Measurements from ENCODE around the gene UPF2. TPM values are rescaled to one million over a fixed set of nuclear protein-coding genes. Genes with fewer than 3 reads are reported as not detected.
A peak's percentile ranks its signal among the peaks of the same experiment; 100 is the strongest.
"Not testable (repeated sequence)": the region's sequence is repeated elsewhere in the genome, so short reads cannot be mapped to it uniquely, and the experiment has no call there.

Gene UPF2
- total RNA-seq, 1 donor from 2014 or later = 25.1 TPM

DNA sequence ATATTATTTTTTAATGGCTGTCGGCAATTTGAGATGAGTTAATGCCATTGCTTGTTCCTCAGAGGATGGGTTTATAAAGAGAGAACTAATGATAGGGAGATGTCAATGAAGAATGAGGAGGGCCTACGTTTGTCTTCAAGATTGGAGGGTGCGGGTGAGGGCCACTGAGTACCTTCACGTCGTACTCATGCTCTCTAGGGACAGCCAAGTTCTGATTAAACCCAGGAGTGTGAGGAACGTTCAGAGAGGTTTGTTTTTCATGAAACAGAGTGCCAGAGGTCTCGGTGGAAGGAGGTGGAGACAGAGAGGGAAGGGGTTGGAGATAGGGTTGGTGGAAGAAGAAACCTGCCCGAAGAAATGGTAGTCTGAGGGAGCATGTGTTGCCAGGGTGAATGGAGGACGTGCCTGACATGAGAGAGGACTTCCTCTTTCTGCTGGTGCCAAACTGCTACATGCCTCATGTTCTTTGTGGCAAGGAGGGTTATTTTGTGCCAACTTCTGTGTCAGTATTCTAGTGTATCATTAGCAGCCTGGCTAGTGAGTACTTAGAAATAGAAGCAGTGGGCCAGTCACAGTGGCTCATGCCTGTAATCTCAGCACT is 35.1 kb upstream of the UPF2 start:
- Mint-ChIP-seq H3K4me3 (peak overlapping the region; percentile 9), H3K36me3 (ENCODE audit: low read depth) (peaks cover 12% of the 10 kb centered on the region)
- TF ChIP-seq, protein P1, sequence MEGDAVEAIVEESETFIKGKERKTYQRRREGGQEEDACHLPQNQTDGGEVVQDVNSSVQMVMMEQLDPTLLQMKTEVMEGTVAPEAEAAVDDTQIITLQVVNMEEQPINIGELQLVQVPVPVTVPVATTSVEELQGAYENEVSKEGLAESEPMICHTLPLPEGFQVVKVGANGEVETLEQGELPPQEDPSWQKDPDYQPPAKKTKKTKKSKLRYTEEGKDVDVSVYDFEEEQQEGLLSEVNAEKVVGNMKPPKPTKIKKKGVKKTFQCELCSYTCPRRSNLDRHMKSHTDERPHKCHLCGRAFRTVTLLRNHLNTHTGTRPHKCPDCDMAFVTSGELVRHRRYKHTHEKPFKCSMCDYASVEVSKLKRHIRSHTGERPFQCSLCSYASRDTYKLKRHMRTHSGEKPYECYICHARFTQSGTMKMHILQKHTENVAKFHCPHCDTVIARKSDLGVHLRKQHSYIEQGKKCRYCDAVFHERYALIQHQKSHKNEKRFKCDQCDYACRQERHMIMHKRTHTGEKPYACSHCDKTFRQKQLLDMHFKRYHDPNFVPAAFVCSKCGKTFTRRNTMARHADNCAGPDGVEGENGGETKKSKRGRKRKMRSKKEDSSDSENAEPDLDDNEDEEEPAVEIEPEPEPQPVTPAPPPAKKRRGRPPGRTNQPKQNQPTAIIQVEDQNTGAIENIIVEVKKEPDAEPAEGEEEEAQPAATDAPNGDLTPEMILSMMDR (conservative IDR thresholded peaks at IDR 0.05) = no peak

DNA sequence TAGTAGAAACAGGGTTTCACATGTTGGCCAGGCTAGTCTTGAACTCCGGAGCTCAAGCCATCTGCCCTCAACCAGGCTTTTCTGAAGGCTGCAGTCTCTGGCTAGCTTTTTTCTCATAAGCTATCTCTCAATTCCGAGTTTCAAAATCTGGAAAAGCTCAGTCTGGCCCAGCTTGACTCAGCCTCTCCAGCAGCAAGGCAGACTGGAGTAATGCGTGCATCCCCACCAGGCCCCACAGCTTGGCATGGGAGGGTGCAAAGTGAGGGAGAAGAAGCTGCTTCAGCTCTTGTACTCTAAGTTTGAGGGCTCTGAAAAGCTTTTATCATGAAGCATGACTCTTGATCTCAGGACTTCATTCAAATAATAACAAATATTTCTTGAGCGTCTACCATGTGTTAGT is 30.9 kb upstream of the UPF2 start:
- H3K9me3 Mint-ChIP-seq = peaks cover under 1% of the 10 kb centered on the region

More for the DNA sequence above, 35.1 kb upstream of the UPF2 start:
- Mint-ChIP-seq H3K27ac (ENCODE audit: unreplicated experiment) (peak overlapping the region; percentile 85), H3K4me1 (no peaks in the 10 kb centered on the region), H3K9me3 (no peaks in the 10 kb centered on the region), H3K27me3 (ENCODE audit: low read depth) (no peaks in the 10 kb centered on the region)
- no peak for DNase-seq (ENCODE audit: low read depth, low spot score)

DNA sequence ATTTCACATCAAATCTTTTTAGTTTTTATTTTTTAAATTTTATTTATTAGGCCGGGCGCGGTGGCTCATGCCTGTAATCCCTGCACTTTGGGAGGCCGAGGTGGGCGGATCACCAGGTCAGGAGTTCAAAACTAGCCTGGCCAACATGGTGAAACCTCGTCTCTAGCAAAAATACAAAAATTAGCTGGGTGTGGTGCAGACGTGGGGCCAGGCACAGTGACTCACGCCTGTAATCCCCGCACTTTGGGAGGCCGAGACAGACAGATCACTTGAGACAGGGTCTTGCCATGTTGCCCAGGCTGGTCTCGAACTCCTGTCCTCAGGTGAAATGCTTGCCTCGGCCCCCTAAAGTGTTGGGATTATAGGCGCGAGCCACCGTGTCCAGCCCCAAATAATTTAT is 28.8 kb upstream of the UPF2 start:
- not testable (repeated sequence) for H3K36me3 Mint-ChIP-seq (ENCODE audit: low read depth); H3K9me3 Mint-ChIP-seq; H3K27me3 Mint-ChIP-seq (ENCODE audit: low read depth); DNase-seq (ENCODE audit: low read depth, low spot score)
- peak overlapping the region; percentile 72 for H3K4me3 Mint-ChIP-seq
- H3K27ac Mint-ChIP-seq (ENCODE audit: unreplicated experiment) = peak overlapping the region; percentile 6
- peaks cover 19% of the 10 kb centered on the region for H3K4me1 Mint-ChIP-seq

More for the DNA sequence above, 30.9 kb upstream of the UPF2 start:
- H3K4me1 Mint-ChIP-seq = peaks cover 16% of the 10 kb centered on the region
- DNase-seq (ENCODE audit: low read depth, low spot score) = no peak
- TF ChIP-seq, protein P1 (conservative IDR thresholded peaks at IDR 0.05) = no peak
- H3K27ac Mint-ChIP-seq (ENCODE audit: unreplicated experiment) = peak overlapping the region; percentile 27
- H3K36me3 Mint-ChIP-seq (ENCODE audit: low read depth) = peaks cover 9% of the 10 kb centered on the region
- H3K27me3 Mint-ChIP-seq (ENCODE audit: low read depth) = no peaks in the 10 kb centered on the region
- H3K4me3 Mint-ChIP-seq = no peak overlapping the region

DNA sequence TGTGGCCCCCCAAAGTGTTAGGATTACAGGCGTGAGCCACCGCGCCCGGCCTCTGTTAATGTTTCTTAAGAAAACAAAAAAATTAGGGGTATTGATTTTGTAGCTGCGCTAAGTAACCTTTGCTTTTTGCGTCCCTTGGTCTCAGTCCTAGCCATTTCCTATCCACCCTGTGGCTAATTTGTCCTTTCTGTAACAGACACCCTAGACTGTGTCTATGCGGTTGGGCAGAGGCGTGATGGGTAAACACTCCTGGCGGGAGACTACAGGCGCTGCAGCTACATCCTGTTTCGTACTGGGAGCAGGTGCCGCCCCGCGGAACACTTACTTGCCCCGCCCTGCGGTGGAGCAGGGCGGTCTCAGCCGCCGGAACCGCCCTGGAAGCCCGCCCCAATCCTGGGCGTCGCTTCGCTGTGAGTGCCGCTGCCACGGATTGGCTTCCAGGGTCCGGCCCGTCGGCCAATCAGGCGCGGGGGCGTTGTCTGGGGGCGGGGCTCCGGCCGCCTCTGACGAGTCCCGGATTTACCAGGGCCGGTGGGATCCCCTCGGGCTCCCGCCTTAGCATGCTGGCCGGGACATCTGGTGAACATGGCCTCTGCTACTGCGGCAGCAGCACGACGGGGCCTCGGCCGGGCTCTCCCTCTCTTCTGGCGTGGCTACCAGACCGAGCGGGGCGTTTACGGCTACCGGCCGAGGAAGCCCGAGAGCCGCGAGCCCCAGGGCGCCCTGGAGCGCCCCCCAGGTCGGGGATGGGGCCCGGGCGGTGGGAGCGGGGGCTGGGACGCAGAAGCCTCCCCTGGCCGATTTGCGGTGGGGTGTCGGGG is 26.1 kb upstream of the UPF2 start, which contains the start of gene DHTKD1:
Gene DHTKD1, plus strand, starts transcription at position 506 of the 821 bp plus-strand sequence. Its CDS starts 80 bp downstream, at position 586.
- Mint-ChIP-seq H3K27me3 (ENCODE audit: low read depth) (no peaks in the 10 kb centered on the region), H3K4me3 (peak within 1 kb of the TSS; percentile 90), H3K27ac (ENCODE audit: unreplicated experiment) (peak within 1 kb of the TSS; percentile 97), H3K36me3 (ENCODE audit: low read depth) (no peaks in the 10 kb centered on the region), H3K4me1 (peaks cover 19% of the 10 kb centered on the region), H3K9me3 (peaks cover 3% of the 10 kb centered on the region)
- TF ChIP-seq, protein P1 (conservative IDR thresholded peaks at IDR 0.05) = peak; percentile 59
- peak; percentile 99 for DNase-seq (ENCODE audit: low read depth, low spot score)

DNA sequence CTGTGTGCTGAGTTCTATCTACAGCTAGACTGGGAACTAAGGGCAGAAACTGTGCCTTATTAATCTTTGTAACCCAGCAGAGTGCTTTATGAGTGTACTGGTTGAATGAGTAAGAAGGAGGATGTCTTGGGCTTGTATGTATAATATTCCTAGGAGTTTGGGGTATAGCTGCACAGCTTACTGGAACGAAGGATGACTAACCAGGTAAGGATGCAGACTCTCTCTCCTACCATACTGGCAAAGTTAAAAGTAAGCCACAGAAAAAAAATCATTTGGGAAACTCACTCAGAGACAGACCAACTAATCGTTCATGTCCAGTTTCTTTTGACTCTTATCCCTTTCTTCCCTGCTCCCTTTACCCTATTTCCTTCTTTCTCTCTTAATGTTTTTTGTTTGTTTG is 24.7 kb upstream of the UPF2 start:
- peaks cover 3% of the 10 kb centered on the region for H3K9me3 Mint-ChIP-seq
- no peaks in the 10 kb centered on the region for H3K36me3 Mint-ChIP-seq (ENCODE audit: low read depth)
- peaks cover 19% of the 10 kb centered on the region for H3K4me1 Mint-ChIP-seq
- no peak for DNase-seq (ENCODE audit: low read depth, low spot score)
- H3K27me3 Mint-ChIP-seq (ENCODE audit: low read depth) = no peaks in the 10 kb centered on the region
- no peak overlapping the region for H3K27ac Mint-ChIP-seq (ENCODE audit: unreplicated experiment)
- TF ChIP-seq, protein P1 (conservative IDR thresholded peaks at IDR 0.05) = no peak
- H3K4me3 Mint-ChIP-seq = peak overlapping the region; percentile 44

DNA sequence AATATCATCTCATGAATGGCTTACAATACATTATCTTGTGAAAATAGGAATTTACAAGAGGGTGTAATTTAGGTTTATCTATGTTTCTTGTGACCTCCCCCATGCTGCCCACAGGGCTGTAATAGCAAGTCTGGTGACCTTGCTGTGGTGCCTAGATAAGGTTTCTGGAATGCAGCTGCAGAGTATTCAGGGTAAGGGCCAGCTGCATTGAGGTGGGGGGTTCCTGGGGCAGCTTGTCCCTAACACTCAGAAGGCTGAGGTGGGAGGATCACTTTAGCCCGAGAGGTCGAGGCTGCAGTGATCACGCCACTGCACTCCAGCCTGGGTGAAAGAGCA is 20.8 kb upstream of the UPF2 start:
- peaks cover 2% of the 10 kb centered on the region for H3K9me3 Mint-ChIP-seq
- no peak overlapping the region for H3K4me3 Mint-ChIP-seq
- no peaks in the 10 kb centered on the region for H3K27me3 Mint-ChIP-seq (ENCODE audit: low read depth)
- DNase-seq (ENCODE audit: low read depth, low spot score) = no peak
- H3K4me1 Mint-ChIP-seq = peaks cover 3% of the 10 kb centered on the region
- H3K27ac Mint-ChIP-seq (ENCODE audit: unreplicated experiment) = no peak overlapping the region
- TF ChIP-seq, protein P1 (conservative IDR thresholded peaks at IDR 0.05) = no peak
- no peaks in the 10 kb centered on the region for H3K36me3 Mint-ChIP-seq (ENCODE audit: low read depth)
